ENCODE results near the gene KIAA1614. TPM values are rescaled to one million over a fixed set of nuclear protein-coding genes. Genes with fewer than 3 reads are reported as not detected.
"Not testable (repeated sequence)": the region's sequence is repeated elsewhere in the genome, so short reads cannot be mapped to it uniquely, and the experiment has no call there.

Gene KIAA1614
- total RNA-seq, 1 experiment from 2014 or later: 1.6 TPM

GRCh38 chr1:180964056-180964455 lies 51.4 kb downstream of the KIAA1614 start:
- DNase-seq (ENCODE audit: low read depth): no peak

GRCh38 chr1:180964595-180964994 lies 51.9 kb downstream of the KIAA1614 start:
- no peak for DNase-seq (ENCODE audit: low read depth)

- no peak for DNase-seq (ENCODE audit: low read depth)
These were observed 53.6 kb downstream of the KIAA1614 start for GRCh38 chr1:180966312-180966711.

- no peak for DNase-seq (ENCODE audit: low read depth)
These were observed 54.2 kb downstream of the KIAA1614 start for GRCh38 chr1:180966744-180967536.

- no peak for DNase-seq (ENCODE audit: low read depth)
These were observed 54.9 kb downstream of the KIAA1614 start for GRCh38 chr1:180967558-180967957.

- not testable (repeated sequence) for DNase-seq (ENCODE audit: low read depth)
These were observed 56.1 kb downstream of the KIAA1614 start for GRCh38 chr1:180968834-180969233.

- DNase-seq (ENCODE audit: low read depth): no peak
These were observed 56.7 kb downstream of the KIAA1614 start for GRCh38 chr1:180969434-180969833.

- no peak for DNase-seq (ENCODE audit: low read depth)
These were observed 57.8 kb downstream of the KIAA1614 start for GRCh38 chr1:180970333-180971079.

GRCh38 chr1:180971273-180971997 lies 58.7 kb downstream of the KIAA1614 start:
- no peak for DNase-seq (ENCODE audit: low read depth)

- no peak for DNase-seq (ENCODE audit: low read depth)
These were observed 60.7 kb downstream of the KIAA1614 start for GRCh38 chr1:180973369-180973768.

- peak; percentile 2 for DNase-seq (ENCODE audit: low read depth)
These were observed 61.5 kb downstream of the KIAA1614 start for GRCh38 chr1:180974236-180974635.

GRCh38 chr1:180975551-180975950 lies 62.9 kb downstream of the KIAA1614 start:
- no peak for DNase-seq (ENCODE audit: low read depth)

- no peak for DNase-seq (ENCODE audit: low read depth)
These were observed 63.5 kb downstream of the KIAA1614 start for GRCh38 chr1:180976191-180976590.

GRCh38 chr1:180976732-180977357 lies 64.1 kb downstream of the KIAA1614 start:
- no peak for DNase-seq (ENCODE audit: low read depth)

- no peak for DNase-seq (ENCODE audit: low read depth)
These were observed 69.1 kb downstream of the KIAA1614 start for GRCh38 chr1:180981596-180982387.

- no peak for DNase-seq (ENCODE audit: low read depth)
These were observed 69.7 kb downstream of the KIAA1614 start for GRCh38 chr1:180982422-180982821.

GRCh38 chr1:180988253-180988752 lies 75.6 kb downstream of the KIAA1614 start:
- no peak for DNase-seq (ENCODE audit: low read depth)

- no peak for DNase-seq (ENCODE audit: low read depth)
These were observed 81.6 kb downstream of the KIAA1614 start for GRCh38 chr1:180994262-180994661.

GRCh38 chr1:180997843-180998504 lies 85.3 kb downstream of the KIAA1614 start:
- no peak for DNase-seq (ENCODE audit: low read depth)
